NCI-H2107 (cell line): ENCODE results near the gene NRSN2.
"Not testable (repeated sequence)": the region's sequence is repeated elsewhere in the genome, so short reads cannot be mapped to it uniquely, and the experiment has no call there.

Experiments used
- DNase-seq: peaks from one replicate; lab custom pipeline; 2025; lab: John Stamatoyannopoulos, UW

Gene NRSN2

DNA sequence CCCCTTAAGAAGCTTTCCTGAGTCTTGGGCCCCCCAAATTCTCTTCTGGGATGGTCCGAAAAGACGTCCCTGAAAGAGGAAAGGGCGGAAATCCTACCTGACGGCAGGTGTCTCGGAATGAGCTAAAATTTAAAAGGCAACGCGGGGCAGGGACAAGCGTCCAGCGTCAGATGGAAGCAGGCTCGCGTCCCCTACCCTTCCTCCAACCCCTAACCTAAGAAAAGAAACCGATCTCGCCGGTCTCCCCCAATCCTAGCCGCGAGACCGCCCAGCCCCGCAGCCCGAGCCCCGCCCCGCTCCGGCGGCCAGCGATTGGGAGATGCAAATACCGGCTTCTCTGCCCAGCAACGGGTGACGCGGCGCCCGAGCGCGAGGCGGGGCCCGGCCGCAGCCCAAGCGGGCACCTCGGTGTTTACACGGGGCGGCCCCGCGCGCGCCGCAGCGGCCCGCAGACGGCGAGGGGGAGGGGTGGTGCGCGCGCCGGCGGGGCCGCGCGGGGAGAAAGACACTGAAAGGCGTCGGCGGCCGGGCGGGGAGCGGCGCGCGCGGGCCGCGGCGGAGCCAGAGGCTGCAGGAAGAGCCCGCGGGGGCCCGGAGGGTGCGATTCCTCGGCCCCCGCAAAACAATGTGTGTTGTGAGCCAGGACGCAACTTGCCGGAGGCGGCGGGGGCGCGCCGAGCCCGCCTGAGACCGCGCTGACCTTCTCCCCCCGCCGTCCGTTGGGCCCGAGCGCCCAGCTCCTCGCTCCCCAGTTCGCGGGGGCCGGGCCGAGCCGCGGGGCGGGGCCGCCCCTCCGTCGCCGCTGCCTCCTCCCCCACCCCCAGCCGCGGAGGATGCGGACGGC lies 21.6 kb upstream of the NRSN2 start, which contains the start of gene SOX12:
Gene SOX12 (plus strand): TSS at position 508 of the 844 bp plus-strand sequence. CDS start 373 bp downstream, outside the sequence.
- peak; percentile 60 for DNase-seq

DNA sequence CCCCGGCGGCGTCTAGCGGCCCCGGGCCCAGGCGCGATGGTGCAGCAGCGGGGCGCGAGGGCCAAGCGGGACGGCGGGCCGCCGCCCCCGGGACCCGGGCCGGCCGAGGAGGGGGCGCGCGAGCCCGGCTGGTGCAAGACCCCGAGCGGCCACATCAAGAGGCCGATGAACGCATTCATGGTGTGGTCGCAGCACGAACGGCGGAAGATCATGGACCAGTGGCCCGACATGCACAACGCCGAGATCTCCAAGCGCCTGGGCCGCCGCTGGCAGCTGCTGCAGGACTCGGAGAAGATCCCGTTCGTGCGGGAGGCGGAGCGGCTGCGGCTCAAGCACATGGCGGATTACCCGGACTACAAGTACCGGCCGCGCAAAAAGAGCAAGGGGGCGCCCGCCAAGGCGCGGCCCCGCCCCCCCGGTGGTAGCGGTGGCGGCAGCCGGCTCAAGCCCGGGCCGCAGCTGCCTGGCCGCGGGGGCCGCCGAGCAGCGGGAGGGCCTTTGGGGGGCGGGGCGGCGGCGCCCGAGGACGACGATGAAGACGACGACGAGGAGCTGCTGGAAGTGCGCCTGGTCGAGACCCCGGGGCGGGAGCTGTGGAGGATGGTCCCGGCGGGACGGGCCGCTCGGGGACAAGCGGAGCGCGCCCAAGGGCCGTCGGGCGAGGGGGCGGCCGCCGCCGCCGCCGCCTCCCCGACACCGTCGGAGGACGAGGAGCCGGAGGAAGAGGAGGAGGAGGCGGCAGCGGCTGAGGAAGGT lies 20.8 kb upstream of the NRSN2 start:
- no peak for DNase-seq

DNA sequence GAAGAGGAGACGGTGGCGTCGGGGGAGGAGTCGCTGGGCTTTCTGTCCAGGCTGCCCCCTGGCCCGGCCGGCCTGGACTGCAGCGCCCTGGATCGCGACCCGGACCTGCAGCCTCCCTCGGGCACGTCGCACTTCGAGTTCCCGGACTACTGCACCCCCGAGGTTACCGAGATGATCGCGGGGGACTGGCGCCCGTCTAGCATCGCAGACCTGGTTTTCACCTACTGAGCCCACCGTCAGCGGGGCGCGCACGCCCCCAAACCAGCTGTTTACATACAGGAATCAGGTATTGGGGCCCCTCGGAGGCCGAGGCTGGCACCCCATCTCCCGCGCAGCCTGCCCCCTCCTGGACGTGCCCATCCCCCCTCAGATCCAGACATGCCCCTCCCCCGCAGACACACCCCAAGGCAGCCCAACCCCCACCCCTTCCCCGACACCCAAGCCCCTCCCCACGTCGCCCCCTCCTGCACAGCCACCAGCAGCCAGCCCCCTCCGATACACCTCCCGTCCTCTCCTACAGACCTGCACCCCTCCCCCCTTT lies 20.2 kb upstream of the NRSN2 start:
- DNase-seq = no peak

DNA sequence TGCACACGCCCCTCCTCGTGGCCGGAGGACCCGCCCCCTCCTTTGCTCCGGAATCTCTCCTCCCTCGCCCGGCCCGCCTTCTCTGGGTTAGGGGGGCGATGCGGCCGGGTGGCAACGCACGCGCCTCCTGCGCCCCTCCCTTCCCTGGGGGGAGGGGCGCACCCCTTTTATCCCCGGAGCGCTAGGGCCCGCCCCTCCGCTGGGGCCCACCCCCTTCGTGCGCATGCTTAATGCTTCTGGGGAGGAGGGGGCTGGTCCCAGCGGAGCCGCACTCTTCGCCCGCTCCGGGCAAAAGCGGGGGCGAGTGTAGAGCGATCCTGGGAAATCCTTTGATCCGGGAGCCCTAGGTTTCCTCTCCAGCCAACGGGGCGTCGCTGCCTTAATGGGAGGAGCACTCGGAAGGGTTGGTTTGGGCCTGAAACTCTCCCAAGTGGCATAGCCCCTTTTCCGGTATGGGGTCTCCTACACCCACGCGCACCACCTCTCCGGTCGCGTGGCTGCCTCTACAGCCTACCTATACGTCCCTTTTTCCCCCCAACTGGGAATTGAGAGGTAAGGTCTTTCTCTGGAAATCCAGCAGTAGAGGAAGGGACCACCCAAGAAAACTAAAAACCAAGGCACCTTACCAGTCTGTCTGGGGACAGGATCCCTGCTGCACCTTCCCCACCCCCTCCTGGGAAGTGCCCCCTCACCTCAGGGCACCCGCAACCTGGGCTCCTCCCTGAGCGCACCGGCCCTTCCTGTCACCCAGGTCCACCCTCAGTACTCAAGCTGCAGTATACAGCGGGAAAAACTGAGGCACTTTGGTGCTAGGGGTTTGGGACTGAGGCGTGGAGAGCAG lies 19.5 kb upstream of the NRSN2 start:
- DNase-seq = peak; percentile 61

DNA sequence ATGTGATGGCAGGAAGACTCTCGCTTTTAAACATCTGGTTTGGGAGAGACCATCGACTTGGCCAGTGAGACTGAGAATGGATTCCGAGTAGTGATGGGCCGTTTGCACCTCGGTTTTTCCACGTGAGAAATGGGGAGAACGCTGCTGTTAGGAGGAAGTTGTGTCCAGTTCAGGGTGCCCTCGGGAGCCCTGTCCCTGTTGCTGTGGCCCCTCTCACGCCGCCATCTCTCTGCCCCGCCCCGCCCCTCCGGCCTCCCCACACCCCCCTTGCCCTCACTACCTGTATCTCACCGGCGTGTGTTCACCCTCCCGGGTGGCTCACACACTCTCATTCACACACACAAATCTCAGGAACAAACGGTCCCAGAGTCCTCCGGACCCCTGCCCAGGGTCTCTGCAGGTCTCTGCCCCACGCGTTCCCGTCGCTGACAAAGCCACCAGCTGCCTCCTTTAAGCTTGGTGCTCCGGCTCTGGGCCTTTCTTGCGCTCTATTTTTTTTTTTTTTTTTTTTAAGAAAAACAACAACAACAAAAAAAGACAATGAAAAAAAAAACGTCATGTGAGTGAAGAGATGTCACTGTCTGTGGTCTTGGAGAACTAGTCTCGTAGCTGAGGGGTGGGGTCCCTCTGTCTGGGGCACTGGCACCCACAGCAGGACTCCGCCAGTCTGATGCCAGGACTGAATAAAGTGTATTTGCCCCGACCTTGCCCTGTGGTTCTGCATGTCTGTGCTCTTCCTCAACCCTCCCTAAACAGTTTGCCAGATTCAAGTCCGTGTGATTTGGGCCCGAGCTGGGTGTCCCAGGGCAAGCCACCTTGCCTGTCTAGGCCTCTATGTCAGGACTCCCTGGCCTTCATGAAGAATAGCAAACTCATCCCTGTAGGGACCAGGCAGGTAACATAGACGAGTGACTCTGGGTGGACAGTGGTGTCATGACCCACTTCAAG lies 18.6 kb upstream of the NRSN2 start:
- no peak for DNase-seq

DNA sequence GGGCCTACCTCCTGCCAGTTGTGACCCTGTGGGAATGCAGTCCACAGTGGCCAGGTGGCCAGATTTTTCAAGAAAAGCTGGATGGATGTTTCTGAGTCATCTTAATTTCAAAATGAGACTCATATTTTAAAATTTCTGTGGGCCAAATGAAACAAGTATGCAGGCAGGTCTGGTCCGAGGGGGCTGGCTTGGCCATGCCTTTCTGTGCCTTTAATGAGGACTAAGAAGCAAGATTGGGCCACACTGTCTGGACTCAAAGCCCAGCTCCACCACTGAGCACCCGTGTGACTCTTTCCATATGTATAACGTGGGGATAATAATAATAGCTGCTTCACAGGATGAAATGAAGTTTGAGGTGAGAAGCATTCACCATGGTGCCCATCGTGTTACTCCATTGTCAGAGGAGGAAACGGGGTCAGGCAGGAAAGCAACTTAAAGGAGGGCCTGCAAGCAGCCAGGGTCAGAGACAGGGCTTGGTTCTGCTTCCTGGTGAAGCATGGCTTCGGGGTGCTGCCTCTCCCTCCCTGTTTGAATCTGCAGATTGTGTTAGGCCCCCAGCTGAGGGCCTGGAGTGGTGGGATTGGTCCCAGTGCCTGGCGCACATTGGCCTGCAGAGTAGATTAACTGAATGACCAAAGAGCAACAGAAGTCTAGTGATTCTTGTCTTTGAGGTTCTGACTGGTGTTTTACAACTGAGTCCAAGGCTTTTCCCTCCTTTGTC lies 17.8 kb upstream of the NRSN2 start:
- DNase-seq = no peak

DNA sequence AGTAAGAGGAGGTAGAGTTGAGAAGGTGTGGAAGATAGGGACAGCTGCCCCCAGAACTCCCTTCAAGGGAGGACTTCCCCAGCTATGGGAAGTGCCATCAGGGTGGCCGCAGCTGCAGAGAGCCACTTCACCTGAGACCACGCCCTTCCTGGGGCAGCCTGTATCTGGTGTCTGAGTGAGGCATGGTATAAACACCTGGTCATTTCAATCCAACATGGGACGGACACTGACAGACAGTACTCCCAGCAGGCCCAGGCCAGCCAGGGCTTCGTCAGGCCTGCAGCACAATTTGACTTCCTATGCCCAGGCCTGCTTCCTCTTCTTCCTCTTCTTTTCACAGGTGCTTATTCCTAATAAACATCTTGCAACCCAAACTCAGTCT lies 17.1 kb upstream of the NRSN2 start:
- DNase-seq = no peak

DNA sequence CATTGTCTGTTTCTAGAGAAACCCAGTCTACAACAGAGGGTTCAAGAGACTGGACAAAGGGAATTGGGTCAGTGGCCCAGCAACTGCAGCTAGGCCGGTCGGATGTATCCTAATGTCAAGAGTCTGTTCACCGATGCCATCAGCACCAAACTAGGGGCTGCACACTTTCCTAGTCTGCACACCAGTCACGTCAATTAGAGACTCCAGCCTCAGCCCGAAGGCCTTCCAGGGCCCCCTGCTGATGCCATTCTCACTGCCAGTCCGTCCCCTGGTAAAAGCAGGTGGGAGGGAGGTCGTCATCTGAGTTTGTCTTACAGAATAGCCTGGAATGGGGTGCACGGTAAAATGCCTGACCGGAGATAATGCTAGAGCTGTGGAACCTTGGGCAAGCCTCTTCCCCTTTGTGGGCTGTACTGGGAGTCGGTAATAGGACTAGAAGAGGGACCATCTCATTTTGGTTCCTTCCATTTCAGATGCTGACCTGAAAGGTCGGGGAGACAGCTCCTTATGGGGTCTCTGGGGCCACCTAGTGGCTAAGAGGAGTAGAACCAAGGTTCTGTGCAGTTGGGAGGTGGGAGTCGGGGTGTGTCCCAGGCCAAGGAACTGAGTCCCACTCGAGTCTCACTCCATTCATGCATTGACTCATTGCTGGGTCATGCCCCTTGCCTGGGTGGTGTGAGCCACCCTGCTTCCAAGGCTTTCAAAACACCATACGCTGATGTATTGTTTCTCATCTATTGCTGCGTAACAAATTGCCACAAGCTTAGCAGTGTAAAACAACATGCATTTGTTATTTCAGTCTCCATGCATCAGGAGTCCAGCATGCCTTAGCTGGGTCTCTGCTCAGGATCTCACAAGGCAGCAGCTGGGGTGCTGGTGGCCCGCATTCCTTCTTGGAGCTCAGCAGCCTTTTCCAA lies 16.4 kb upstream of the NRSN2 start:
- DNase-seq = no peak

DNA sequence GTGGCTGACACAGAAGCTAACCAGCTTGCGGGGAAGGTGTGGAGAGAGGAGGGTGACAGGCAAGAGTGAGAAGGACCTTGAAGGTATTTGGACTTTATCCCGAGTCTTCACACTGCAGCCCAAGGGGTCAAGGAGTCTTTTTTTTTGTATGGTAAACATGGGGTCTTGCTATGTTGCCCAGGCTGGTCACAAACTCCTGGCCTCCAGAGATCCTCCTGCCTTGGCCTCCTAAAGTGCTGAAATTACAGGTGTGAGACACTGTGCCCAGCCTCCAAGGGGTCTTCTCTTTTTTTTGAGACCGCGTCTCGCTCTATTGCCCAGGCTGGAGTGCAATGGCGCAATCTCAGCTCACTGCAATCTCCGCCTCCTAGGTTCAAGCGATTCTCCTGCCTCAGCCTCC lies 12.3 kb upstream of the NRSN2 start:
- no peak for DNase-seq

DNA sequence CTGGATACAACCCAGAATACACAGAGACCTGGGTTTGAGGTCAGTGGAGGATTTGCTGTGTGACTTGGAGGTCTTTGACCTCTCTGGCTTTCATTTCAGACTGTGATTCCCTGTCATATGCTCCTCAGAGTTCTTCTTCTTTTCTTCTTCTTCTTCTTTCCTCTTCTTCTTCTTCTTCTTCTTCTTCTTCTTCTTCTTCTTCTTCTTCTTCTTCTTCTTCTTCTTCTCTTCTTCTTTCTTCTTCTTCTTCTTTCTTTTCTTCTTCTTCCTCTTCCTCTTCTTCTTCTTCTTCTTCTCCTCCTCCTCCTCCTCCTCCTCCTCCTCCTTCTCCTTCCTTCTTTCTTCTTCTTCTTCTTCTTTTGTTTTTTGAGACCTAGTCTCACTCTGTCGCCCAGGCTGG lies 10.9 kb upstream of the NRSN2 start:
- DNase-seq = not testable (repeated sequence)

DNA sequence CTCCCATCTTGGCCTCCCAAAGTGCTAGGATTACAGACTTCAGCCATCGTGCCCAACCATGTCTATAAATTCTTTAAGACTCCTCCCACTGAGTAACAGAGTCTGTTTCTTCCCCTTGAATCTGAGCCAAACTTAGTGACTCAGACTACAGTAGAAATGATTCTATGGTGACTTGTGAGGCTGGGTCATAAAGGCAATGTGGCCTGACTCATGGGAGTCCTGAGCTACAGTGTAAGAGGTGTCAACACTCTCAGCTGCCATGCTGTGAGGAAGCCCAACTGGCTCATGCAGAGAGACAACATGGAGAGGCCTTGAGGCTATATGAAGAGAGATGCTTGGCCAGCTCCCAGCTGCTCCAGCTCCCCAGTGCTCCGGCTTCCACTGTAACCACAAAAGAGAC lies 5.2 kb upstream of the NRSN2 start:
- no peak for DNase-seq

DNA sequence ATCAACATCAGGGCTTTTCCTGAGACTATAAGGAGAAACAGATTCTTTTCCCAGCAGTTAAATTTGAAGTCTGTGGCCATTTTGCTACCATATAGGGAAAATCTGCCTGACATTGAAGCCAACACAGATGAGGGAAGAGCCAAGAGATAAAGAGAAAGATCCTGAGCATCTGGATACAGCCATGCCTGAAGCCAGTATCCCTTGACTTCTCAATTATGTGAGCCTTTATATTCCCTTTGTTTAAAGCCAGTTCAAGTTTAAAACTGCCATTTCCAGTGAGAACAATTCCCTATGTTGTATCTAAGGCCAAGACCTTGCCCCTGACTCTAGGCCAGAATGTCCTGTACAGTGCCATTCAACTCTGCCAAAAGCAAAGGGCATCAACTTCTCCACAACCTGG lies 3.8 kb upstream of the NRSN2 start:
- DNase-seq = no peak

DNA sequence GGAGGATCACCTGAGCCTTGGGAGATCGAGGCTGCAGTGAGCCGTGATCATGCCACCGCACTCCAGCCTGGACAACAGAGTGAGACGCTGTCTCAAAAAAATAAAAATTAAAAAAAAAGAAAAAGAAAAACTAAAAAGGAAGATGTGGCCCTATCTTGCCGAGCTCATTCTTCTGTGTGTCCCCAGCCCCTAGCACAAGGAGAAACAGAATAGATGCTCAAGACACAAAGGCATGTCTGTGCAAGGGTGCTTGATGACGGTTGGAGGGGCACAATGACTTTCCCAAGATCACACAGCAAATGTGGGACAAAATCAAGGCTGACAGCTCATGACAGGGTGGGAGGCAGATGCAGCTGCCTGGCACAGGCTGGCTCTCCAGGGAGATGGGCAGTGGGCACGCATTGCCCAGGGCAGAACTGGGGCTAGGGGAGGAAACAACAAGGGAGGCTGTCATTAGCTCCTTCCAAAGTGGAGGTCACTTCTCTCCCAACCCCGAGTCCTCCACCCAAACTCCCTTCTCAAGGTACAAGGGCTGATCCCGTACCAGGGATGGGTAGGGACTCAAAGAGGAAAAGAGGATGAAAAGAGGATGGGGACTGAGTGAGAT lies 775 bp upstream of the NRSN2 start:
- DNase-seq = no peak

DNA sequence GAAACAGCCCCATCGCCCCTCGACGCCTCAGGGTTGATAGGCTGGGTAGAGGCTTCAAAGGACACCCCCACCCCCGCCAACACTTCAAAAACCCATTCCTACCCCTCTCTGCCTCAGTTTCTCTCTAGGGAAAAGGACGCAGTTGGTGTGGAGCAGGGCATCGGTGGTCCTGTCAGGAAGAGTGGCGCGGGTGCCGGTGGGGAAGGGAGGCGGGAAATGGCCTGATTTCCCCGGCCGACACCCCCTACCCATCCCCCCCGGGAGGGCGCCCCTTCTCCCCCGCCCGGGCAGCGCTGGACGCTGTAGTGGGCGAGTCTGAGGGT lies 367 bp downstream of the NRSN2 start:
- DNase-seq = no peak

DNA sequence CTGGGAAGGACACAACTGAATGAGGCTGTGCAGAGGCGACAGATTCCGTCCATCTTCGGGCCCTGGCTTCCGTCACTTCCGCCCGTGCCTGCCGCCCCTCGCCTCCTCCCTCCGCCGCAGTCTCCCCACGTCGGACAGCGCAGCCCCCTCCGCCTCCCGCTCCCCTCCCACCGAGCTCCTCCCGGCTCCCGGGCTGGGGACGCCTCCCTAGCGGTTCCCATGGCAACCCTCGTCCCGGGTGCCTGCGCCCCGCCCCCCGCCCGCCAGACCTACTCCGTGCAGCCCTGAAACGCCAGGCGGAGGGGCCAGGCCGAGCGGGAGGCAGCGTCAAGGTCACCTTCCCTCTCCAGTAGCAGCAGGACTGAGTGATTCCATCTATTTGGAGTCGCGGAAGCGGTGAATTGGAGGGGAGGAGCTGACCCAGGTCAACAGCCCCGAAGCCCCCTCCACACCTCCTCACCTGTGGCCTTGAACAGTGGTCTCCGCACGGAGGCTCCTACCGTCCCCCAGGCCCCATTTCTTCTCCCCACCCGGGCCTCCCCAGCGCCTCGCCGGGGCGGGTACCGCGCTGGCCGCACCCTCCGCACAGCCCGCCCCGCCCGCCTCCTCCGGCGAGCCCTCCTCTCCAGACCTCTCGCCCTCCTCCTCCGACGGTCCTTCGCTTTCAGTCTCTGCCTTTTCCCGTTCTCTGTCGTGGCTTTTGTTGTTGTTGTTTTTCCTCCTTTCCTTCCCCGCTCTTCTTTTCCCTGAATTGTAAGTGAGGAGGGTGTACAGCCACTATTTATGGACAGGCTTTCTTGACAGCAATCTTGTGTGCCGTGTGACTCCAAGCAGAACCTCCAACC lies 951 bp downstream of the NRSN2 start:
- DNase-seq = peak; percentile 61

DNA sequence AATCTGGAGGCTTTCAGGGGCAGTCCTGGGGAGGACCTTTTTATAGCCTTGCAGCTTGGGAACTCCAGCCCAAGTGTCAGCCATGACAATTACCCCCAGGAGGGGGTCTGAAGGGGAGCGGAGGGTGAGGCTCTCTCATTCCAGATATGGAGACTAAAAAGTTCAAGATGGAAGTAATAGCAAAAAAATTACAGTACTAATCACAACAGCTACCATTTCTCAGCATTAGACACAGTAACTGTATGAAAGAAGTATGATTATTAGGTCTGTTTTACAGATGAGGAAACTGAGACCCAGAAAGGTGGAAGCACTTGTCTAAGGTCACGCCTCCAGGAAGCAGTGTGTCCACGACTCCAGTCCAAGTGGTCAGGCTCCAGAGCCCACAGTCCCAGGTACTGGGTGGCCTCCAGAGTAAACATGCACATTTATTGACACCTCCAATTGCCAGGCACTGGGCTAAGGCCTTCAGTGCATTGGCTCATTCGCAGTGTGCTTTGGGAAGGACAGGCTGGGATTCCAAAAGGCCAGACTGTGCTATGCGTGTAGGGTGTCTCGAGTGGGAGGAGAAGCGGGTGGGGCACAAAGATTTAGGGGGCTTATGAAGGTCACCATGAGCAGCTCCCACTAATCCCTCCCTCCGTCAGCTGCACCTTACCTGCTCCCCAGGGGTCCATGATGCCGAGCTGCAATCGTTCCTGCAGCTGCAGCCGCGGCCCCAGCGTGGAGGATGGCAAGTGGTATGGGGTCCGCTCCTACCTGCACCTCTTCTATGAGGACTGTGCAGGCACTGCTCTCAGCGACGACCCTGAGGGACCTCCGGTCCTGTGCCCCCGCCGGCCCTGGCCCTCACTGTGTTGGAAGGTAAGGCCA lies 2.3 kb downstream of the NRSN2 start:
- DNase-seq = no peak

DNA sequence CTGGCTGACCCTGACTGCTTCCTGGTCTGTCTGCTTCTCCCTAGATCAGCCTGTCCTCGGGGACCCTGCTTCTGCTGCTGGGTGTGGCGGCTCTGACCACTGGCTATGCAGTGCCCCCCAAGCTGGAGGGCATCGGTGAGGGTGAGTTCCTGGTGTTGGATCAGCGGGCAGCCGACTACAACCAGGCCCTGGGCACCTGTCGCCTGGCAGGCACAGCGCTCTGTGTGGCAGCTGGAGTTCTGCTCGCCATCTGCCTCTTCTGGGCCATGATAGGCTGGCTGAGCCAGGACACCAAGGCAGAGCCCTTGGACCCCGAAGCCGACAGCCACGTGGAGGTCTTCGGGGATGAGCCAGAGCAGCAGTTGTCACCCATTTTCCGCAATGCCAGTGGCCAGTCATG lies 6.3 kb downstream of the NRSN2 start:
- DNase-seq = no peak
